CD4-positive, alpha-beta T cell treated with Interleukin-1 beta for 1 hour (primary cell): ENCODE measurements around the gene CORO2B.

Experiments
- DNase-seq, 2 donors: peaks; one replicate each; pipeline ENCODE4 v3.0.0-alpha.2; 2020 to 2022

The CORO2B gene

DNA sequence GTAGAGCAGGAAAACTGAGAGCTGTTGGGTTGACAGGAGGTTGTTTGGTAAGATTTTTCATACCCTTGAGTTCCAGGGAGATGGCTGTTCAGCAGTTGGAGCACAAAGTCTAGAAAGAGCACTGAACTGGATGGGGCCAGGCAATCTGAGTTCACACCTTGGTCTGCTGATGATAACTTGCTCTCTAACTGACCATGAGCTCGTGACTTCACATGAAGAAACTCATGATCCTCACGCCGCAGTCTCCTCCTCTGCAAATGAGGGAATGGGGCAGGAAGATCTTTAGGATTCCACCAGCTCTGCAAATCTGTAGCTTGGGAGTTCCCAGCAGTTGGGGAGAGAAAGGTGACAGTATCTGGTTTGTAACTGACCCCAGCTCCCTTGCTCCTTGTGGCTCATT is 33.7 kb downstream of the CORO2B start:
- DNase-seq, result no peak

DNA sequence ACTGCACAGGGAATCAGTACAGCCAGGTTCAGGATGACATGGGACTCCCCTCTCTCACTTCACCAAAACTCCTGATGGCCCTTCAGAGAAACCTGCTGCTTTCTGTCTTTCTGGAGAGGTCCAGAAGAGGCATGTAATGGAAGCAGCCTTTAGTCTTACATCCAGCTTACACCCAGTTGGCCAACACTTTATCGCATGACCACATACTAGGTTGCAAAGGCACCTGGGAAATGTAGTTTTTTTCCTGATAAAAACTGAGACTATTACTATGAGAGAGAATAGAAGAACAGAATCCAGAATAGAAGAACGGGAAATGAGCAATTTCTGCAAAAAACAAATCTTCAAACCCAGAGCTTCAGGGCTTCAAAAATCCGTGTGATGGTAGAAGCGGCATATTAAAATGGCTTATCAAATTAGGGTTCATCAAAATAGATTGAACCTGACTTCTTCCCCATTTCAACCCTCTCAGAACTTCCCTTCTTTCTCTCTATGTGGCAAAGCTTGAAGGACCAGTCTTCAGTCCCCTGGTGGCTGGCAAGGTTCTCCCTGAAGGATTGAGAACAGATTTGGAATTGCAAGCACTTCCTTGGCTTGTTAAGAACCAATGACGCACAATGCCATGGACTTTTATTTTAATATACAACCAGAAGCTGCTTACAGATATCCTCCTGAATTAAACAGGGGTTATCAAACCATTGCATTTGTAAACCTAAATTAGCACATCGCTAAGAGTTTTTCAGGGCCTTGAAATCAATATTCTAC is 34.4 kb downstream of the CORO2B start:
- no peak for DNase-seq

DNA sequence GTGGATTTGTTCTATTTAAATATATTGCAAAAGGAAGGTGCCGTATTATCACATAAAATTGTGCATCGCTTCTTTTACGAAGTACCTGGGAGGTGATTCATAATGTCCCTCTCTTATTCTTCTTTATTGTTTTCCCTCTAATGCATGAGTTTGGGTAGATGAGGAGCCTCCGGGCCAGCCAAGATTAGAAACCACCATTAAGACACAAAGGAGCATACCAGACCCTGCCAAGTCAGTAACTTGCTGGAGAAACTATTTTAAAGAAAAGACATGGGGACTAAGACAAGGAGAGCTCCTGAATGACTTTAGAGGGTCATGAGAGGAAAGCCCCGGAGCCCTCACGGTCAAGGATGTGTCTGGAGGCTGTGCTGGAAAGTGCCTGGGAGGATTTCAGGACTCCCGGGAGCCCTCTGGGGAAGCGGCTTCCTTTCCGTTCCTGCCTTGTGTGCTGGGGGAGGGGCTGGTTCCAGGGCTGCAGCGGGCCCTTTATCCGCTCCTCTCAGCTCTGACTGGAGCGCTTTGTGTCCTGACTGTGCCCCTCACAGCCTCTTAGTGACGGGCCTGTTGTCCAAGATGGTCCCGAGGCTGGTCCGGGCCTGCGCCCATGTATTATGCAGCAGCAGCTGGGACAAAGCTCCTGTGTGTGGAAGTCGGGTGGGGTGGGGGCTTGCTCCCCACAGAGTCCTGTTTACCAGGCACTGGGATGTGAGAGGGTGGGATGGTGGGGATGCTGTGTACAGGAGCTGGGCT is 35.7 kb downstream of the CORO2B start:
- no peak for DNase-seq

DNA sequence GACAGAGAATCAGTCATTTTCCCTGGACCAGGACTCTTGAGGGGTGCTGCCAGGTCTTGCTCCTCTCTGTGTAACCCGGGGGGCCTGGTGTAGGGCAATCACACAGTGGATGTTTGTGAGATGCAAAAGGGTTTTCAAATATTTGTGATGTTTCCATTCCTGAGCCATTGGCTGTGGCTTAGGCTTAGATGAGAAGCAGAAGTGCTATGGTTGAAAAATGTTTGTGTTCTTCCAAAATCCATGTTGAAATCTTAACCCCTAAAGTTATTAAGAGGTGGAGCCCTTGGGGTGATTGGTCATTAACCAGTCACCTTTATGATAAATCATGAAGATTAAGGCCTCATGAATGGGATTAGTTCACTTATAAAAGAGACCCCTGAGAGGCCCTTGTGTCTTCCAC is 36.5 kb downstream of the CORO2B start:
- DNase-seq, result no peak

DNA sequence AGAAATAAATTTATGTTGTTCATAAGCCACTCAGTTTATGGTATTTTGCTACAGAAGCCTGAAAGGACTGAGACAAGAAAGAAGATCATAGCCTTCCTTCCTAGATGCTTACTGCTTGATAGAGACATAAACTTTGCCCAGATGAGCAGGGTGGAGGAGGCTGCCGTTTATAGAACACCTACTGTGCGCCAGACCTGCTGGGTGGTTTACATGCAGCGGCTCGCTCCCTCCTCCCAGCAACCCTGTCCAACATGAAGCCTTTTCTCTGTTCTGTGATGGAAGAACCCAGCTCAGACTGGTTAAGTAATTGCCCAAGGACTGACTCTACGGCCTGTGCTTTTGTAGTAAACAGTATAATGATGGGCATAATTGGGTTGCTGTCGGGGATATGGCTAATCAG is 37.0 kb downstream of the CORO2B start:
- no peak for DNase-seq

DNA sequence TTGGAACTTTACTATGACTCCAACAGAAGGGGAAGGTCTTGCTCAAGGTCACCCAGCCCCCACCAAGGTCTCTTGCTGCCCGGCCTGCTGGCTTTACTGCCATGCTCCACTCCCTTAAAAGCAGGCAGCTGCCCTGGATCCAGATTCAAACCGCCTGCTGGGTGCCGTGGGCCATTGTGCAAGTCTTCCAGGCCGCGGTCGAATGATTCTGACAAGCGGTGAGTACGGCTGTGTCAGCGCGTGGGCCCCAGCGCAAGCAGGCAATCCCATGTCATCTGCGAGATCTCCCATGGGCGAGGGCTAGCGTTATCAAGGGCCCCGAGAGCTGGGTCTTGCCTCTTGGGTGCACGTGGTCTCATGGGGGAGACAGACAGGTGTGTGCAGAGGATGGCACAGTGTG is 37.6 kb downstream of the CORO2B start:
- DNase-seq, result no peak

DNA sequence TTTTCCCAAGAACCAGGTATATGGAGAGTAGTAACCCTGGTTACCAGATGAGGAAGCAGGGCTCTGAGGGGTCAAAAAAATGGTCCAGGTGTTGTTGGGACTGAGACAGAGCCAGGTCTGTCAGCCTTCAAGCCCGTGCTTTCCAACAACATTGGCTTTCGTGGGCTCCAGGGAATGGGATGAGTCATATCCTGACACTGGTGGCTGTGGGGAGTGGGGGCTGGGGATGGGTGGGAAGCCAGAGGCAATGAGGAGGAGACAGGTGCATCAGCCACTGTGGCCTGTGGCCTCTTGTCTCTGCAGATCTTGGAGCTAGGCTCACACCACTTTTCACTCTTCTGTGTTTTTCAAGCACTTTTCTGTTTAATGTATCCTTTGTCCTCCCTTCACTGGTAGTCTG is 38.2 kb downstream of the CORO2B start:
- no peak for DNase-seq

DNA sequence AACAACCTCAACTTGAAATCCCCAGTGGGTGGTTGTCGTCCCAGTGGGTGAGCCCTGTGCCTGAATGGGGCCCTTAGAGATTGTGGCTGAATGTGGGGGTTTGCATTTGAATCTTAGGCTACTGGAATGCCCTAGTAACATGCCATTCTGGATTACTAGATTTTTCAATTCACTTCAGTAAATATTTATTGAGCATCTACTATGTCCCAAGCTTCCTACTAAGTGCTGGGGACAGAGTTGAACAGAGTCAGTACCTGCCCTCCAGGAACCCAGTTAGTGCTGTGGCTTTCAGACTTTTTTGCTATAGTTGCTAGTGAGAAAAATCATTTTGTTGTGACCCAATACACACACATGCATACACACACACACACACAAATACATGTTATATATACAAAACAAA is 39.0 kb downstream of the CORO2B start:
- no peak for DNase-seq

DNA sequence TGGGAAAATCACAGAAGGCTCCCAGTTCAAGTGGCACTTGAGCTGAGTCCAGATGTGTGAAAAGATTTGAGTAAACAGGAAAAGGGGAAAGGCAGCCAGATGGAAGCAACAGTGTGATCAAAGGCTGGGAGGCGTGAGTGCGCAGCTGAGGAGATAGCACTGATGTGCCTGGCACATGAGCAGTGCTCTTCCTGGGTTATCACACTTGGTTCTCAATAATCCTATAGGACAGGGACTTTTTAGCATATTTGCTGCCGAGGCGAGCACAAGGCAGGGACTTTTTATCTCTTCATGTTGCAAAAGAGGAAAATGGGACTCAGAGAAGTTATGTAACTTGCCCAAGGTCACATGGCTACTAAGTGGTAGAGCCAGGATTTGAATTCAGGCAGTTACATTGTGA is 39.6 kb downstream of the CORO2B start:
- DNase-seq, result no peak

DNA sequence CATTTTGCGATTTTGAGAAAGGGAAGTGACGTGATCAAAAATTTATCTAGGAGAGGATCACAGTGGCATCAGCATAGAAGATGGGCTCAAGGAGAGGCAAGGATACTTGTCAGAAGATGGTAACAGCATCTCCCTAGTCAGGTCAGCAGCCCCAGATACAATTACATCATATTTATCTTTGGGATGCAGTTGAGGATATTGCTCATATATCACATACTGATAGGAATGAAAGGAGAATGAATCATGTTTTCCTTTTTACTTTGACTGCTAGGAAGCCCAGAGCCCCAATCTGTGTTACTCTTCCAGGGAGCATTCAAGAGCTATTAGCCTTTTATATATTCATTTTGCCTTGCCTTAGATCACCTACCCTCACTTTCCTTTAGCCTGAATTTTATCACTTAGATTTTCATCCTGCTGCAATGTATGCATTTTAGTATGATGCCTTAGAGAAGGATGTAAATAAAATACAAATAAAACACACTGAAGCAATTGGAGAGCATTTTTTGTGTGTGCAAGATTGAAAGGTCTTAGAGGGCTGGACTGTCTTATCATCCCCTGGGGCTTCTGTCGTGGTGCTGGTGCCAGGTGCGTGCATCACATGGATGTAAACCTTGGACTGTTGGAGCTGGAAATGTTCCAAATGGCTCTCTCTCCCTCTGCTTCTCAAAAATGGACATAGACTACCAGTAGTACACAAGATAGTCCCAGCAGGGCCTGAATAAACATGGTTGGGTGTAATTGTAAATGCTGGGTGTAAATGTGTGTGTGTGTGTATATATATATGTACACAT is 40.3 kb downstream of the CORO2B start:
- DNase-seq, result no peak

DNA sequence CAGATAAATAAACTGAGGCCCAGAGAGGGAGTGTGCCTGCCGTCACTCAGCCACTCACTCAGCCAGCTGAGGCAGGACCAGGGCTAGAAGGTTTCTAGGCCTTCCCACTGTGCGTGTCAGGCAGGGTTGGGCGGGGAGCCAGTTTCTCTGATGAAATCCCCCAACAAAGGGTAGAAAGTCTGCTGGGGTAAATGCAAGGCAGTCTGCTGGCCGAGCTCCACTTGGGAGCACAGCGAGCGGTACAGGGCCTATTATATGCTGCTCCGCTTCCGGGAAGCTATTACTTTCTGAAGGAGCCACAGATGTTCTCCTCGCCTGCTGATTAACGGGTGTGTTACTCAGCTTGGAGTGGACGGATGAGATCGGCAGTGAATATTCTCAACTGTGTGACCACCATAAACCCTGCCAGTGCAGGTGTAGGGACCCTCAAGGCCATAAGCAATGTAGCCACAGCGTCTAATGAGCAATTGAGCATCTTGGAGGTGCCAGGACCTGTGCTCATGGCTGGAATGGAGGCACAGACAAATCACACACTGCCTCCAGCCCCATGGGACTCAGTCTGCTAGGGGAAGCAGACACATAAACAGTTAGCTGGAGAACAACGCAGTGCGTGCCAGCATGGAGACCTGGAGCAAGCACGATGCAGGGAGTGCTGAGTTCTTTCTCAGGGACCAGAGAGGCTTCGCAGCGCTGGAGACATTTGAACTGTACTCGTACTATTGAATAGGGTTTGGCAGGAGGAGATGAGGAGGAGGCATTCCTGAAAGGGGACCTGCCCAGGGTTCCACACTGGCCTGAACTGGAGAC is 42.1 kb downstream of the CORO2B start:
- no peak for DNase-seq

DNA sequence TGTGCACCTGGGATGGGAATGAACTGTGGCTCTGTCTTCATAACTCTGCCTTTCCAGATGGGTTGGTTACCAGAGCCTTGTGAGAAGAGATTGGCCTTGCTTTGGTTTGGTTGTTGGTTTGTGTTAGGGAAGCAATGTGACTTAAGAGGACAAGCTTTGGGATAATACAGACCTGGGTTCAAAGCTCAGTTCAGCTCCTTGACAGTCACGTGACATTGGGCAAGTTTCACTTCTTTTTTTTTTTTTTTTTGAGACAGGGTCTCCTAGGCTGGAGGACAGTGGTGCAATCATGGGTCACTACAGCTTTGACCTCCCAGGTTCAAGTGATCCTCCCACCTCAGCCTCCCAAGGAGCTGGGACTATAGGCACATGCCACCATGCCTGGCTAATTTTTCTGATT is 42.7 kb downstream of the CORO2B start:
- DNase-seq, result no peak

DNA sequence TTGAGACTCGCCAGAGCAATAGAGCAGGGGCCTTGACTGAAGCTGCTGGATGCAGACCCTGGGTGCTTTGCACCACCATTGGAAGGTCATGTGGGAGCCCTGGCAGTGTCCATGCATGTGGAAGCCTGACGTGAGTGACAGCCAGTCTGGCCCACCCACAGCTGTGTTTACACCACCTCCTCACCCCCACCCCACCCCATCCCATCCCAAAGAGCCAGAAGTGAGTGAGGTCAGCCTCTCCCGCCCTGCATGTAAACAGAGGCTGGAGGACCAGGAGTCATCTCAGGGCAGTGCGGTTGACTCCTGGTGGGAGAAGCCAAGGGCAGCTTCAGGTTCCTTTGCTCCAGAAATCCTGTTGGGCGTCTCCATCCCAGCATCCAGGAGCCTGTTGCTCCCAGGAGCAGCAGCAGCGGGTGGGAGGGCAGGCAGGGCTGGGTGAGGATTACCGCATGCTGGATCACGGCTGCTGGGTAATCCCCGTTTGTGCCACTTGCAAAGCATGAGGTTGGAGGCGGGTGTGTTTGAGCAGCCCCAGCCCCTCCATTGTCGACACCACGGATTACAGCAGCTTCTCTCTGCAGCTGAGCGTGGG is 44.6 kb downstream of the CORO2B start:
- DNase-seq, result no peak

DNA sequence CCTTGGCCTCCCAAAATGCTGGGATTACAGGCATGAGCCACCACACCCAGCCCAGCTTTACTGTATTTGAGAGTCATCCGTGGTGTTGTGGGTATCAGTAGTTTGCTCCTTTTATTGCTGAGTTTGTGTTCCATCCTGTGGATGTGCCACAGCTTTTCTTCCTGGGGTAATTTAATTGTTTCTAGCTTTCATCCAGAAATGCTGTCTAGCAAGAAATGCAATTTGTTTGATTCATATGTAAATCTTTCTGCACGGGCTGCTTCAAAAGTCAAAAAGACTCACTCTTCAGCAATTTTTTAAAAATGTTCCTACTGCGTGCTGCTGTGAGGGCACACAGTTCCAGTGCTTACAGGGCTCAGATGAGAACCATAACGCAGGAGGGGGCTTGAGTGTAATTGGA is 47.1 kb downstream of the CORO2B start:
- no peak for DNase-seq

DNA sequence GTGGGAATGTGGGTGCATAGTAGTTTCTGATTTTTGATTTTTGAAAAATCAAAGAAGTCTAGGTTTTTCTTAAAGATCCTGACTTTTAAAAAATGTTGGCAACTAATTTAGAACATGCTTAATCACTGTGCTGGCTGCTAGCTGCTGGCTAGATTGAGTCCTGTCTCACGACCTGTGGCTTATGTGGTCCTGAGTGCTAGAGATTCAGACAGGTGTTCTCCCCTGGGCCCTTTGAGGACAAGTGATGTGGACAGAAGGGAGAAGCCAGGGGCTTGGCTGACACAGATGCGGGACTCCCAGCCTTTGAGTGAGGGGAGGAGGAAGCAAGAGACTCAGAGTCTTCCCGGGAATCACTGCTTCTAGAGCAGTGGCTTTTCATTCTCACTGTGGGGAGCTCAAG is 47.5 kb downstream of the CORO2B start:
- no peak for DNase-seq

DNA sequence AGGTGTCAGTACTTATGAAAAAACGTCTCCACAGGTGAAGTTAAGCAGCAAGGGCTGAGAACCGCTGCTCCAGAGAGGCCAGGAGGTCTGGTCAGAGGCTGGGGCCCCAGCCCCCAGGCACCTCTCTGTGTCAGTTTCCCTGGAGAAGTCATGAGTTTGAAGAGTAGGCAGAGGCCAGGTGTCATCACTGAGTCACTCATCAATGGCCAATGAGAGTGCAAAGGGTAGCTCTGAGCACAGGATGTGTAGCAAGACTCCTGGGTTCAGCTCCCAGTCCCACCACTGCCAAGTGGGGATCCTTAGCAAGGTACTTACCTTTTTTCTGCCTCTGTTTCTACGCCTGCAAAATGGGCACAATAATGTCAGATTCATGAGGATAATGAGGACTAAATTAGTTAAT is 47.9 kb downstream of the CORO2B start:
- DNase-seq, result no peak

DNA sequence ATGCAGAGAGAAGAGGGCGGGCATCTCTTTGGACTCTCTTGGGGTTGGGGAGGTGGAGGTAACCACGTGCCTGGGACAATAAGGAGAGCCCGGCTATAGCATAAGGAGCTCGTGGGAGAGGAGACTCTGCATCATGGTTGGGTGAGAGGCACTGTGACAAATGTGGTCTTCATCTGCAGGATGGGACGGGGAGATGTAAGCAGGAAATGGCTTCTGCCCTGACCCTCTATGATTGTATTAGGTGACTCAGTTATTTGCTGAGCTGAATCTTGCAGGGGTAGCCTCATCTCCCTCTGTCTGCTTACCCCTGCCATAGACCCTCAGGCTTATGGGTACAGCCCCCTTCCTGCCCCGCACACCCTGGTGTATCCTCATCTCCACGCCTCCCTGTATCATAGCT is 48.7 kb downstream of the CORO2B start:
- DNase-seq, result no peak

DNA sequence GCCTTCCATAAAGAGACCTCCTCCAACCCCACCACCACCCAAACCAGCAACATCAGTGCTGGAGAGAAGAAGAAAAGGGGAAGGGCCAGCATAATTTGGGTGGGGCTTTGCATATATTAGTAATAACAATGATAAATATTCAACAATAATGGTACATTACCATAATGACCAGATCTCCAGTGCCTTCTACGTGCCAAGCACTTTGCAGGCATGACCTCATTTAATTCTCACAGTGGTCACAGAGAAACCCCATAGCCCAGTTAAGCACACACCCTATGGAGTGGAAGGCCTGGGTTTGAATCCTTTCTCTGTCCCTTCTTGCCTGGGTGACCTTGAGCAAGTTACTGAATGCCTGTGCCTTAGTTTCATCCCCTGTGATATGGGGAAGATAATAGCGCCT is 49.2 kb downstream of the CORO2B start:
- no peak for DNase-seq

DNA sequence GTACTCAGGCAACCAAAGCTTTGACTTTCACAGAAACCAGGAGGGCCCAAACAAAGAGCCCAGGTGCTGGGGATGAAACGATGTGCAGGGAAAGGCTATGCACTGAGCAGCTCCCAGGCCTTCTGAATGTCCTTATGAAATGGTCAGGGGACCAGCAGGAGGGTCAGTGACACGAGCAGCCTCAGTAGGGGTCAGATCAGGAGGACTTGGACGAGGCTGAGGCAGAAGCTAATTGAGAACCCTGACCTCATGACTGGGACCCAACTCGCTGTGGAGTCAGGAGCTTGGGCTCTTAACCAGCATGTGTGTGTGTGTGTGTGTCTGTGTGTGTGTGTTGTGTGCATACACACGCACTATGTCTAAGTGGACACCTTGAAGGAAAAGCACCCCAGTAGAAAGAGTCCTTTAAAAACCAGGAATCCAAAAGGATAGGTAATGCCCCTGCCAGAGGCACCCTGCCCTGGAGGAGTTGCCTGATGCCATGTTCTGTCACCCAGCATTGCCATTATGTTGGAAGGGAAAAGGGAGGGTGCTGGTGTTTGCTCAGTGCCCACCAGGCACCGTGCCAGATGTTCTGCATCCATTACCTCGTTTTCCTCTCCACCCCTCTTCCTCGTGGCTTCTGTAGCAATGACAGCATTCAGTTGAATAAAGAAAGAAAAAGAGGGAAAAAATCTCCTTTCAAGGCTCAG is 50.9 kb downstream of the CORO2B start:
- DNase-seq, result no peak

DNA sequence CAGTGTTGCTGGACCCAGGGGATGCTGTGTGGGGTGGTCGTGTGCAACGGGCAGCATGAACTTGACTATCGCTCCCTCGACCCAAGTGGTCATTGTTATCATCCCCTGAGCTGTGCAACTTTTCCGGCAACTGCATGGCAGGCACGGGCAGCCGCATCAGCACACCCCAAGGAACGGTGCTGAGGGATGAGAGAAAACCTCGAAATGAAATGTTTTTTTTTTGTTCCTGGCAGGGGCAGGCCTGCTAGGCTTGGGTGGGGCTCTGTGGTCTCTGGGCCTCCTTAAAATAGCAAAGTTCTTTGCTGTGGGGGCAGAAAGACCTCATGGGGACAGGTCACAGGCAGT is 51.4 kb downstream of the CORO2B start:
- no peak for DNase-seq

DNA sequence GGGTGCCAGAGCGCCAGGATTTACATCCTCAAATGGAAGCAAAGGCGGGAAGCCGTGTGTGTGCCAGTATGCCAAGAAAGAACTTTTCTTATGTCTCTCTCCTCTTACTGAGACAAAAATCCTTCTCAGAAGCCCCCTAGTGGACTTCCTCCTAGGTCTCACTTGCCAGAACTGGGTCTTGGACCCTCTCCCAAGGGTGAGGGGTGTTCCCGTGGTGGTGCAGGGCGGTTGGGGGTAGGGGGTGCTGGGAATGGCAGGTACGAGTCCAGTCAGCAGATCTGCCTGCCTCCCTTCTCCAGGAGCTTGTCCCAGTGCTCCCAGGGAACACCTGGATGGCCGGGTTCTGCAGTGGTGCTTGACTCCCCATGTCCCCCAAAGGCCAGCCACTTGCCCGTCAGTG is 52.0 kb downstream of the CORO2B start:
- no peak for DNase-seq

DNA sequence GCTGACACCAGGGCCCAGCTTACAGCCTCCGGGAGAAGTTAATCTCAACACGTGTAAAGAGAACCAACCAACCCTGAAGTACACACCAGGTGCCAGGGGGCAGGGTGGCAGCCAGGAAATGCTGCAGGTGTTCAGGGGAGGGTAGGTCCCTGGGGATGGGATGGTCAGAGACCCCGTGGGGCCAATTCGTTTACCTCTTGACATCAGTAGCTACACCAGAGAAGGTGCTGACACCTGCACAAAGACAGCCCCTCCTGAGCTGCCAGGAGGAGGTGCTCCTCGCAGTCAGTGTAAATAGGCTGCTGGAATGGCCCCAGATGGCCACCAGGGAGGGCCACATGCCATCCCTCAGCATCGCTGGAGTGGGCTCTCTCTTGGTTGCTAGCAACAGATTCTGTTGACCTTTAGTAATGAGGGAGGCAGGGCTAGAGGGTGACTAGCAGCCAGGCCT is 52.8 kb downstream of the CORO2B start:
- peak in 1 of 2 donors; percentile 83 for DNase-seq
